Mesenchymal stem cell (in vitro differentiated cells and primary cell): ENCODE measurements around the gene CCND3.

Source experiments
- DNase-seq: peaks from one replicate; pipeline ENCODE4 v3.0.0-alpha.2; 2013
- H2AFZ ChIP-seq: one replicate; pipeline ENCODE4 v1.6.1; 2013; ENCODE audit warnings: low read depth, mild to moderate bottlenecking, control low read depth, inconsistent platforms, low read length, moderate library complexity
- H2AK5ac ChIP-seq: 2 replicates; pipeline ENCODE4 v1.6.1; 2013; ENCODE audit warnings: low read length, moderate library complexity, mild to moderate bottlenecking, inconsistent platforms; ENCODE audit not compliant: severe bottlenecking
- H2BK120ac ChIP-seq: one replicate; pipeline ENCODE4 v1.6.1; 2013; ENCODE audit warnings: low read depth, mild to moderate bottlenecking, inconsistent platforms, low read length, moderate library complexity
- H2BK12ac ChIP-seq, 2 experiments: one replicate each; pipeline ENCODE4 v1.6.1; 2013; ENCODE audit warnings: inconsistent platforms in 2 of 2, low read length in 2 of 2, mild to moderate bottlenecking in 2 of 2, moderate library complexity in 2 of 2, control low read depth in 1 of 2
- H2BK15ac ChIP-seq: one replicate; pipeline ENCODE4 v1.6.1; 2013; ENCODE audit warnings: mild to moderate bottlenecking, low read depth, inconsistent platforms; ENCODE audit not compliant: poor library complexity, severe bottlenecking
- H2BK5ac ChIP-seq: 2 replicates; pipeline ENCODE4 v1.6.1; 2013; ENCODE audit warnings: low read depth, mild to moderate bottlenecking, low read length, control low read depth, inconsistent platforms; ENCODE audit not compliant: poor library complexity, severe bottlenecking
- H3K14ac ChIP-seq, 2 experiments: one replicate each; pipeline ENCODE4 v1.6.1; 2013; ENCODE audit warnings: inconsistent platforms in 2 of 2, low read length in 2 of 2, control low read depth in 1 of 2, mild to moderate bottlenecking in 1 of 2, moderate library complexity in 1 of 2
- H3K18ac ChIP-seq, 2 experiments: one replicate each; pipeline ENCODE4 v1.6.1; 2013; ENCODE audit warnings: inconsistent platforms in 2 of 2, low read length in 2 of 2, control low read depth in 1 of 2, low read depth in 1 of 2, mild to moderate bottlenecking in 1 of 2
- H3K23ac ChIP-seq, 2 experiments: one replicate each; pipeline ENCODE4 v1.6.1; 2013; ENCODE audit warnings: inconsistent platforms in 2 of 2, low read length in 2 of 2, mild to moderate bottlenecking in 2 of 2, moderate library complexity in 2 of 2, control low read depth in 1 of 2
- H3K27ac ChIP-seq: 2 replicates; pipeline ENCODE4 v1.5.1; 2013; ENCODE audit warnings: mild to moderate bottlenecking, moderate library complexity, low read length, control low read depth, inconsistent platforms; ENCODE audit not compliant: poor library complexity, severe bottlenecking
- H3K27me3 ChIP-seq, 2 experiments: 2 replicates each; pipeline versions ENCODE4 v1.6.1 to v1.7.0; 2013; ENCODE audit warnings: low read length in 2 of 2, mild to moderate bottlenecking in 2 of 2, moderate library complexity in 2 of 2, control low read depth in 1 of 2, inconsistent platforms in 1 of 2; ENCODE audit not compliant: control insufficient read depth in 1 of 2, insufficient read depth in 1 of 2
- H3K36me3 ChIP-seq, 2 experiments: 2 replicates each; pipeline versions ENCODE4 v1.6.1 to v1.7.0; 2013; ENCODE audit warnings: low read length in 2 of 2, control low read depth in 1 of 2, inconsistent platforms in 1 of 2, low read depth in 1 of 2, mild to moderate bottlenecking in 1 of 2; ENCODE audit not compliant: insufficient read depth in 2 of 2, control insufficient read depth in 1 of 2
- H3K4ac ChIP-seq, 2 experiments: one replicate each; pipeline ENCODE4 v1.6.1; 2013; ENCODE audit warnings: inconsistent platforms in 2 of 2, low read length in 2 of 2, mild to moderate bottlenecking in 2 of 2, moderate library complexity in 2 of 2, control low read depth in 1 of 2, low read depth in 1 of 2
- H3K4me1 ChIP-seq: 2 replicates; pipeline ENCODE4 v1.6.1; 2013; ENCODE audit warnings: low read depth, low read length, control low read depth; ENCODE audit not compliant: control insufficient read depth, insufficient read depth
- H3K4me2 ChIP-seq: 2 replicates; pipeline ENCODE4 v1.6.1; 2013; ENCODE audit warnings: low read length, mild to moderate bottlenecking, inconsistent platforms; ENCODE audit not compliant: poor library complexity, severe bottlenecking
- H3K4me3 ChIP-seq, 2 experiments: 2 replicates each; pipeline versions ENCODE4 v1.5.1 to v1.7.0; 2013; ENCODE audit warnings: low read length in 2 of 2, mild to moderate bottlenecking in 2 of 2, control low read depth in 1 of 2, low read depth in 1 of 2; ENCODE audit not compliant: insufficient read depth in 1 of 2
- H3K79me1 ChIP-seq: replicated peaks from 2 replicates; pipeline ENCODE4 v1.6.1; 2013; ENCODE audit warnings: mild to moderate bottlenecking, control low read depth, low read length, inconsistent platforms; ENCODE audit not compliant: poor library complexity, severe bottlenecking
- H3K9ac ChIP-seq: 2 replicates; pipeline ENCODE4 v1.7.0; 2013; ENCODE audit warnings: mild to moderate bottlenecking, low read length, moderate library complexity
- H3K9me3 ChIP-seq: 2 replicates; pipeline ENCODE4 v1.7.0; 2013; ENCODE audit warnings: mild to moderate bottlenecking, low read length; ENCODE audit not compliant: control insufficient read depth
- H4K8ac ChIP-seq: one replicate; pipeline ENCODE4 v1.6.1; 2013; ENCODE audit warnings: inconsistent platforms, mild to moderate bottlenecking, low read length, moderate library complexity
- H4K91ac ChIP-seq: one replicate; pipeline ENCODE4 v1.6.1; 2013; ENCODE audit warnings: mild to moderate bottlenecking, low read length, inconsistent platforms
- WGBS: methylation state at CpG from one replicate; pipeline ENCODE4 v1.1.7; 2013; ENCODE audit warnings: mixed read lengths; 5-methylcytosine and 5-hydroxymethylcytosine counted together

Gene CCND3

DNA sequence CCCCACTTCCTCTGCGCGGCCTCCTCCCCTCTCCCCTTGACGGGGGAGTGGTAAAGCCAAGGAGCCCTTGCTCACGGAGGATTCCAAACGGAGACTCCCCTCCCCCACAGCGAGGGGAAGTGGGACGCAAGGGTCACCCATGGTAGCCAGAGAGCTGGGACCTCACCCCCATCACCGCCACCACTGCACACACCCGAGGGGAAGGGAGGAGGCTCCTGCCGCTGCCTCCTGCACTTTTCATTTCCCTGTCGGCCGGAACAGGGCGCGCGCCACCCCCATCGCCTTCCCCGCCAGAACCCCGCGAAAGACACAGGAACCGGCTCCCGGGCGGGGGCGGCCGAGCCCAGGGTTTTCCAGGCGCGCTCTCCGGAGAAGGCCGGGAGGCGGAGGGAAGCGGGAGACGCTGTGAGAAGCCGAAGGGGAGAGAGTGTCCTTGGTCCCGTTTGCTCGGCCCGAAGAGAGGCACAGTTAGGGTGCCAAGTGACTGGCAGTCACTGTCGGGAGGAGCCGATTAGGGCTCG is 789 bp downstream of the CCND3 start:
- WGBS: under 1% methylated on average over 36 of the region's 38 CpGs
- Histone ChIP-seq H2AK5ac (no peak overlapping the region), H3K79me1 (peaks cover 9% of the 10 kb centered on the region), H2BK12ac (peak overlapping the region in 1 of 2 experiments; percentile 69), H4K91ac (peak overlapping the region; percentile 73), H3K23ac (peak overlapping the region in 1 of 2 experiments; percentile 75), H2BK120ac (no peak overlapping the region), H3K4ac (peak overlapping the region; percentile 53 to 94), H3K4me2 (peak overlapping the region; percentile 60), H3K9ac (peak overlapping the region; percentile 92), H2BK5ac (peak overlapping the region; percentile 25), H4K8ac (peak overlapping the region; percentile 79), H3K27ac (peak overlapping the region; percentile 81), H3K14ac (peak overlapping the region in 1 of 2 experiments; percentile 91), H3K18ac (peak overlapping the region; percentile 54 to 96), H3K4me1 (peaks cover 38% of the 10 kb centered on the region), H3K27me3 (no peaks in the 10 kb centered on the region), H3K4me3 (peak overlapping the region; percentile 94 to 98), H3K9me3 (no peaks in the 10 kb centered on the region), H2AFZ (peak overlapping the region; percentile 8), H3K36me3 (peaks cover 17 to 21% of the 10 kb centered on the region in 2 experiments), H2BK15ac (peak overlapping the region; percentile 44)
- DNase-seq: peak; percentile 55

DNA sequence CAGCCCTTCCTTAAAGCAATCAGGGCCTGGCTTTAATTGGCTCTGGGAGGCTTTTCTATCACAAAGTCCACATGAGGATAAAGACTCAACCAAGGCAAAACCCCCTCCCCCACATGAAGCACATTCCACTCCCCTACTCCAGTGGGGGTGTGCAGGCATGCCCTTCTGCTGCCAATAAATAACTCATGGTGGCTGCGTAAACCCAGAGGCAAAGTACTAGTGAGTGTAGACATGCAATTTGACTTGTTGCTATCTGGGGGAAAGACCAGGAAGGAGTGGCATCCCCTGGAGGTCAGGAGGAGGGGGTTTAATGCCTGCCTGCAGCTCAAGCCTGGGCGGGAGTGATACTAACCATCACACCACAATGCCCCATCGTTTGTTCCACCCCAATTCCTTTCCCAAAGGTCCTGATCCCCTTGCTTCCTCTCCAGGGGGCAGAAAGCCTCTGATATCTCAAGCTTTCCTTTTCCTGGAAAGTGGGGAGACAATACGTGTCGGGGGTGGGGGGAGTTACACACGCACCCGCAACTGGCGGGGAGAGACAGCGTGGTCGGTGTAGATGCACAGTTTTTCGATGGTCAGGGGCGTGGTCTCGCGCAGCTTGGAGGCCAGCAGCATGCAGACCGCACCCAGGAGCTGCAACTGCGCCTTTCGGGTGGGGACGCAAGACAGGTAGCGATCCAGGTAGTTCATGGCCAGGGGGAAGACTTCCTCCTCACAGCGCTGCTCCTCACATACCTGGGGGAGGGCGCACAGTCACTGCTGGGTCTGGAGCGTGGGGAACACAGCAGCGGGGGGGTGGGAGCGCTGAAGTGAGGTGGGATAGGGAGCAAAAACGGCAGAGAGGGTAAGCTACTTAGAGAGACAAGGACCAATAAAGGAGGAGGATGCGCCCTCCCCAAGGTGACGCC is 1.5 kb downstream of the CCND3 start:
- H3K4me3 ChIP-seq: peak overlapping the region; percentile 94 to 98
- peak overlapping the region; percentile 1 to 94 for H3K4ac ChIP-seq
- peak overlapping the region; percentile 10 for H2AK5ac ChIP-seq
- no peaks in the 10 kb centered on the region for H3K9me3 ChIP-seq
- H2BK15ac ChIP-seq: peak overlapping the region; percentile 29
- peak overlapping the region; percentile 70 for H3K27ac ChIP-seq
- H3K79me1 ChIP-seq: peaks cover 11% of the 10 kb centered on the region
- no peaks in the 10 kb centered on the region for H3K27me3 ChIP-seq
- peak overlapping the region in 1 of 2 experiments; percentile 69 for H2BK12ac ChIP-seq
- peak overlapping the region; percentile 54 to 96 for H3K18ac ChIP-seq
- H3K4me2 ChIP-seq: peak overlapping the region; percentile 60
- 4% methylated on average over 18 of the region's 27 CpGs for WGBS
- H3K36me3 ChIP-seq: peaks cover 24 to 29% of the 10 kb centered on the region in 2 experiments
- H2BK120ac ChIP-seq: no peak overlapping the region
- H2AFZ ChIP-seq: no peak overlapping the region
- H2BK5ac ChIP-seq: peak overlapping the region; percentile 25
- peak overlapping the region; percentile 92 for H3K9ac ChIP-seq
- peak; percentile 64 for DNase-seq
- peak overlapping the region in 1 of 2 experiments; percentile 19 for H3K23ac ChIP-seq
- peaks cover 38% of the 10 kb centered on the region for H3K4me1 ChIP-seq
- H4K8ac ChIP-seq: peak overlapping the region; percentile 20
- H4K91ac ChIP-seq: peak overlapping the region; percentile 73
- peak overlapping the region in 1 of 2 experiments; percentile 91 for H3K14ac ChIP-seq

DNA sequence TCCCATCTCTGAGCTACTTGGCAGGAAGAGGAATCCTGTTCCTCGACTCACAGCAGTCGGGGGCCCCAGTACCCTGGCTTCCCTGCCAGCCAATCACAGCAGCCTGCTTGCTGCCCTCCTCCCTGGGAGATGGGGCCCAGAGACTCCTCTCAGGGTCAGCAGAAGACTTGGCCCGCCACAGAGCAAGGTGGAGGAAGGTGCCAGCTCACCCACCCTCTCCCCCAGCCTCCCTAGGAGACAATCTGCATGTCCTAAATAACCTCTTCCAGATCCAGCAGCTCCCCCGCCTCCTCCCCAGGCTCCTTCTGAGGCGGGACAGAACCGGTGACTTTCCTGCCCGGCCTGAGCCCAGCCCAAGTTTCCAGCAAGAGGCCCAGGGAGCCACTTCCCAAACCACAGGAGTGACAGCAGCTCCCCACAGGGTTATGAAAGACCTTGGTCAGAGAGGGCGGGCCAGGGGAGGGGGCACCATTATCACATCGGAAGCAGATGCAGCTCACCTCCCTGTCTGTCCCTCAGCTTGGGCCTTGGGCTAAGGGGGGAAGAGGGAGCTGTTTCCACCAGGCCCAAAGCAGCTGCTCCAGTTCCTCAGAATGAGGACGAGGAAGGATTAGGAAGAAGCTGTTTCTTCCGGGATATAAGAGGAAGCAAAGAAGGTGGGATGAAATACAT is 2.3 kb downstream of the CCND3 start:
- H3K79me1 ChIP-seq: peaks cover 11% of the 10 kb centered on the region
- no peaks in the 10 kb centered on the region for H3K9me3 ChIP-seq
- peaks cover 32% of the 10 kb centered on the region in 2 experiments for H3K36me3 ChIP-seq
- H2AK5ac ChIP-seq: no peak overlapping the region
- H2BK12ac ChIP-seq: peak overlapping the region in 1 of 2 experiments; percentile 54
- H3K14ac ChIP-seq: peak overlapping the region in 1 of 2 experiments; percentile 67
- 10% methylated on average over 11 of the region's 11 CpGs for WGBS
- peak overlapping the region in 1 of 2 experiments; percentile 73 for H3K23ac ChIP-seq
- H3K4ac ChIP-seq: peak overlapping the region; percentile 52 to 56
- H4K91ac ChIP-seq: peak overlapping the region; percentile 71
- H2BK120ac ChIP-seq: no peak overlapping the region
- no peaks in the 10 kb centered on the region for H3K27me3 ChIP-seq
- peaks cover 38% of the 10 kb centered on the region for H3K4me1 ChIP-seq
- DNase-seq: peak; percentile 81
- H3K9ac ChIP-seq: peak overlapping the region; percentile 92
- H4K8ac ChIP-seq: peak overlapping the region; percentile 24
- no peak overlapping the region for H2BK5ac ChIP-seq
- no peak overlapping the region for H2AFZ ChIP-seq
- H3K18ac ChIP-seq: peak overlapping the region; percentile 31 to 96
- H3K4me3 ChIP-seq: peak overlapping the region in 1 of 2 experiments; percentile 98
- H2BK15ac ChIP-seq: peak overlapping the region; percentile 56
- peak overlapping the region; percentile 70 for H3K27ac ChIP-seq
- peak overlapping the region; percentile 60 for H3K4me2 ChIP-seq
